Urinary bladder (tissue), 4 donors: ENCODE data around the gene NINL. TPM values are rescaled to one million over a fixed set of nuclear protein-coding genes. Genes with fewer than 3 reads are reported as not detected.

ENCODE experiments used
- DNase-seq: peaks from one replicate; pipeline ENCODE4 v3.0.0-alpha.2; 2015; ENCODE audit errors: extremely low spot score
- H3K27ac ChIP-seq: one replicate; pipeline ENCODE4 v1.5.1; 2013; ENCODE audit warnings: low read depth, mild to moderate bottlenecking, moderate library complexity
- H3K36me3 ChIP-seq: one replicate; pipeline ENCODE4 v1.6.1; 2013; ENCODE audit warnings: mild to moderate bottlenecking, moderate library complexity; ENCODE audit not compliant: insufficient read depth
- H3K4me1 ChIP-seq: one replicate; pipeline ENCODE4 v1.6.1; 2013; ENCODE audit warnings: mild to moderate bottlenecking, moderate library complexity; ENCODE audit not compliant: insufficient read depth
- H3K4me3 ChIP-seq: one replicate; pipeline ENCODE4 v1.5.1; 2013; ENCODE audit warnings: low read depth, low read length
- WGBS: extraction: QIAGEN DNeasy Blood & Tissue Kit; methylation state at CpG from one replicate; pipeline ENCODE4 v1.1.7; 2013; 5-methylcytosine and 5-hydroxymethylcytosine counted together
- polyA plus RNA-seq: library from polyadenylated mRNA; stranded (reverse); fragments of 200-250 nt; gene quantifications from one replicate; pipeline ENCODE4 v1.2.3, GENCODE V29; 2013
- total RNA-seq: library from RNA; depleted of rRNA; stranded (reverse); fragments of >200 nt; gene quantifications from one replicate; pipeline ENCODE4 v1.2.3, GENCODE V29; 2014
- donor health status: healthy with polysubstance abuse.
- donor health status: healthy.

NINL gene
- total and polyA plus RNA-seq, 2 donors: 6.2 to 11.3 TPM

GRCh38 chr20:25454153-25454900, 131.0 kb downstream of the NINL start:
- H3K27ac ChIP-seq: no peak overlapping the region
- H3K36me3 ChIP-seq: no peaks in the 10 kb centered on the region
- H3K4me1 ChIP-seq: no peaks in the 10 kb centered on the region
- no peak overlapping the region for H3K4me3 ChIP-seq
- DNase-seq: no peak
- WGBS: 97% methylated on average over 15 of the region's 15 CpGs

- no peaks in the 10 kb centered on the region for H3K4me1 ChIP-seq
- no peak overlapping the region for H3K27ac ChIP-seq
- H3K36me3 ChIP-seq: no peaks in the 10 kb centered on the region
- no peak for DNase-seq
- 80% methylated on average over 25 of the region's 25 CpGs for WGBS
- H3K4me3 ChIP-seq: no peak overlapping the region
These were observed 132.1 kb downstream of the NINL start for GRCh38 chr20:25453035-25453810.

GRCh38 chr20:25452333-25452732, 133.0 kb downstream of the NINL start:
- H3K4me1 ChIP-seq: no peaks in the 10 kb centered on the region
- 68% methylated on average over 6 of the region's 6 CpGs for WGBS
- H3K27ac ChIP-seq: no peak overlapping the region
- no peak for DNase-seq
- no peak overlapping the region for H3K4me3 ChIP-seq
- no peaks in the 10 kb centered on the region for H3K36me3 ChIP-seq

GRCh38 chr20:25447671-25448070, 137.7 kb downstream of the NINL start:
- 95% methylated on average over 6 of the region's 6 CpGs for WGBS
- Histone ChIP-seq H3K4me3 (no peak overlapping the region), H3K4me1 (no peaks in the 10 kb centered on the region), H3K27ac (no peak overlapping the region), H3K36me3 (no peaks in the 10 kb centered on the region)
- no peak for DNase-seq

DNA sequence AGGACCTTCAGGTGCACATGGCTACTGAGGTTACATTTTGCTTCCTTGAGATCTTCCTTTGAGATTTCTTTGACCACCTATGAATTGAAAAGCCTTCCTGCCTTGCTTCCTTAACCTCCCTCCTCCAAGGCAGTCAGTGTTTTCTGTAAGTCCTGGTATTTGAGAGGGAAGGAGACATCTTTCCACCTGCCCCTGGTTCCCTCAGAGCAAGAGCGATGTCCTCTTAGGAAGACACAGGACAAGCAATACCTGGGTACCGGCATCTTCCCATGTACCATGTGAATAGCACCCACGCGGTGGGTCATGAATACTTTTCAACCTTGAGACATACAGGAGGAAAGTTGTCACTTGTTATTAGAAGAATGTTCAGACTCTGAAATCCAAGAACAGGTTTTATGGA, 140.8 kb downstream of the NINL start:
- H3K36me3 ChIP-seq: no peaks in the 10 kb centered on the region
- no peak for DNase-seq
- no peak overlapping the region for H3K27ac ChIP-seq
- H3K4me1 ChIP-seq: no peaks in the 10 kb centered on the region
- 97% methylated on average over 4 of the region's 4 CpGs for WGBS
- H3K4me3 ChIP-seq: no peak overlapping the region

DNA sequence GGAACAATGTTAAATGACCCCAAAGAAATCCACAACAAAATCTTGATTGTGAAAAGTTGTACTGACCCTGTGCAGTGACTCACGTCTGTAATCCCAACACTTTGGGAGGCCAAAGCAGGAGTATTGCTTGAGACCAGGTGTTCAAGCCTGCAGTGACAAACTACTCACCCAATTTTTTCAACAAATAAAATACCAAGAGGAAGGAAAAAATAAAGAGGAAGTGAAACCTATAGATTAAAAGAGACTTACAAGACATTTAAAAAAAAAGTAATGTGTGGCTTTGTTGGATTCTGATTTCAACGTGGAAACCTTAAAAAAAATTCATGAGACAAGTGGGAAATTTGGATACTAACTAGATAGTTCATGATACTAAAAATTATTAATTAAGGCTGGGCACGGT, 146.0 kb downstream of the NINL start:
- no peak overlapping the region for H3K27ac ChIP-seq
- H3K36me3 ChIP-seq: no peaks in the 10 kb centered on the region
- no peak overlapping the region for H3K4me3 ChIP-seq
- 85% methylated on average over 3 of the region's 3 CpGs for WGBS
- no peak for DNase-seq
- H3K4me1 ChIP-seq: no peaks in the 10 kb centered on the region

GRCh38 chr20:25437153-25437581, 148.2 kb downstream of the NINL start:
- Histone ChIP-seq H3K36me3 (no peaks in the 10 kb centered on the region), H3K27ac (no peak overlapping the region), H3K4me1 (no peaks in the 10 kb centered on the region), H3K4me3 (no peak overlapping the region)
- no peak for DNase-seq
- 42% methylated on average over 4 of the region's 4 CpGs for WGBS

DNA sequence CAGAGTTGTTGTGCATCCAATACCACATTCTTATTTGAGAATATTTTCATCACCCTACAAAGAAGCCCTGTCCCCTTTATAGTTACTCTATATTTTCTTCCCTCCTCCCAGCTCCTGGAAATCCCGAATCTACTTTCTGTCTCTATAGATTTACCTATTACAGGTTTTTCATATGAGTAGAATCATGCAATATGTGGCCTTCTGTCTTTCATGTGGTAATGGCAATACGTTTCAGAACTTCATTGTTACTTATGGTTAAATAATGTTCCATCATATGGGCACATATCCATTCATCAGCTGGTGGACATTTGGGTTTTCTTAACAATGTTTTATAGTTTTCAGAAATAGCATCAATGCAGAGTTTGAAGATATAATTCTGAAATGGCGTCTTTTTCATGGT, 160.8 kb downstream of the NINL start:
- WGBS: 95% methylated on average over 3 of the region's 3 CpGs
- H3K4me3 ChIP-seq: no peak overlapping the region
- no peak for DNase-seq

GRCh38 chr20:25422032-25422431, 163.3 kb downstream of the NINL start:
- DNase-seq: no peak
- Histone ChIP-seq H3K4me1 (no peaks in the 10 kb centered on the region), H3K4me3 (no peak overlapping the region), H3K27ac (no peak overlapping the region), H3K36me3 (no peaks in the 10 kb centered on the region)
- 86% methylated on average over 4 of the region's 4 CpGs for WGBS

More for the DNA sequence above, 160.8 kb downstream of the NINL start:
- no peak overlapping the region for H3K27ac ChIP-seq
- no peaks in the 10 kb centered on the region for H3K36me3 ChIP-seq
- no peaks in the 10 kb centered on the region for H3K4me1 ChIP-seq

- no peak overlapping the region for H3K27ac ChIP-seq
- no peaks in the 10 kb centered on the region for H3K36me3 ChIP-seq
- H3K4me3 ChIP-seq: no peak overlapping the region
- no peak for DNase-seq
- no peaks in the 10 kb centered on the region for H3K4me1 ChIP-seq
These were observed 164.2 kb downstream of the NINL start for GRCh38 chr20:25421102-25421501.

DNA sequence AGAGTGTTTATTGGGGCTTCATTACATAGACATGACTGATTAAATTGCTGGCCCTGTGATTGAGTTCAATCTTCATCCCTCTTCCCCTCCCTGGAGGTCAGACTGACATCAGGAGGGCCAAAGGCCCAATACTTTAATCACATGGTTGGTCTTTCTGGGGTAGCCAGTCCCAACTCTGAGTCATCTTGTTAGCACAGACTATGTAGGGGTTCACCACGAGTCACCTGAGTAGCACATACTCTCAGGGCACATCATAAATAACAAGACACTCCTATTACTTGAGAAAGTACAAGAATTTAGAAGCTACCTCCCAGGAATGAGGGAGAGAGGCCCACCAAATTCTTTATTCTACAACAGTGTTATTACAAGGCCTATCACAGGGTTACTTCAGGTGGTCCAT, 166.6 kb downstream of the NINL start:
- DNase-seq: no peak
- Histone ChIP-seq H3K27ac (no peak overlapping the region), H3K4me3 (no peak overlapping the region), H3K36me3 (no peaks in the 10 kb centered on the region), H3K4me1 (no peaks in the 10 kb centered on the region)
- WGBS: 94% methylated on average over 1 of the region's 1 CpG

GRCh38 chr20:25408890-25409289, 176.4 kb downstream of the NINL start:
- H3K36me3 ChIP-seq: no peaks in the 10 kb centered on the region
- DNase-seq: no peak
- H3K27ac ChIP-seq: no peak overlapping the region
- no peak overlapping the region for H3K4me3 ChIP-seq
- WGBS: 88% methylated on average over 5 of the region's 5 CpGs
- peaks cover 2% of the 10 kb centered on the region for H3K4me1 ChIP-seq

GRCh38 chr20:25408170-25408547, 177.2 kb downstream of the NINL start:
- Histone ChIP-seq H3K4me1 (peaks cover 2% of the 10 kb centered on the region), H3K27ac (no peak overlapping the region), H3K4me3 (peak overlapping the region; percentile 56), H3K36me3 (no peaks in the 10 kb centered on the region)
- no peak for DNase-seq
- WGBS: 2% methylated on average over 4 of the region's 4 CpGs
